GDM1 (cell line): ENCODE measurements around the gene FLT1.

ENCODE experiments used
- DNase-seq: peaks from one replicate; lab custom pipeline; 2025; lab: John Stamatoyannopoulos, UW

FLT1 gene

DNA sequence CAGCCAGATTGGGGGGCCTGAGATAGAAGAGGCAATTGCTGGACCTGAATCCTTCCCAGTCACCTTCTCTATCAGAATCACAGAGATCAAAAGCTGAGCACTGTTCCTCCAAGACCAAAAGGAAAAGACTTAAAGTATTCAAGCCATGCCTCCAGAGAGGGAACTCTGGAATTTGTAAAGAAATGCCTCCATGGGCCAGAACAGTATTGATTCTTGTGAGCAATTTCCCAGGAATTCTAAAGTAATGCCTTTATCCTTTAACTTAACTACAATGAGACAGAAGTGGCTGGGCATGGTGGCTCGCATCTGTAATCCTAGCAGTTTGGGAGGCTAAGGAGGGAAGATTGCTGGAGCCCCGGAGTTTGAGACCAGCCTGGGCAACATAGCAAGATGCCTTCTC is 148.8 kb downstream of the FLT1 start:
- no peak for DNase-seq

DNA sequence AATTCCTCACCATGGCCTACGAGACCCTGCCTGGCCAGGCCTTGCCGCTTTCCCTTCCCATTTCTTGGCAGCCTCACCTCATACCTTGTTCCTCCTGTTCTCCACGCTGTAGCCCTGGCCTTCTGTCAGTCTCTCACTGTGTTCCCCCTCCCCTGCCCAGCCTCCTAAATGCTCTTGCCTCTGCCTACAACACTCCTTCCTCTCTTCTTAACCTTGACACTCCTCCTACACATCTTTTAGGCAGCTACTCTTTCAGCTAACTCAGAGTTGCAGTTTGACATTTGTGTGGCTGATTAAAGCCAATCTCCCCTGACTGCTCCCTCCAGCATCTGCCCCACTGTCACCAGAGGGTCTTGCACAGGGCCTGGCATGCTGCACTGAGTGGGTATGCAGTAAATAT is 150.8 kb downstream of the FLT1 start:
- no peak for DNase-seq

DNA sequence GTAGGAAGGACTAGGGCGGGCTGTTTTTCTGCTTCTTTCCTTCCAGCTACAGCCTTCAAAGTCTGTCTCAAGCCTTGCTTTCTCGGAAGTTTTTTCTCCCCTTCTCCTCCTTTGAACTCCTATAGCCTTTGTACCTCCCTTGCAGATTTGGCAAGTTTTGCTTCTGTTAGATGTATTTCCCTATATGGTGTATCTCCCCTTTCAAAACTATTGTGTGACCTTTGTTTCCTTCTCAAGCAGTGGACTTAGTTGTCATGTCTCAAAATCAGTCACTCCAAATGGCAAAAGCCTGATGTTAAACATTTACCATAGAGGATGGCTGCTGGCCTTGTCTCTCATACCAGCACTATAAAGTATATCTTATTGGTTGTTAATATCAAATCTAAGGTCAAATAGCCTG is 152.7 kb downstream of the FLT1 start:
- DNase-seq, result no peak

DNA sequence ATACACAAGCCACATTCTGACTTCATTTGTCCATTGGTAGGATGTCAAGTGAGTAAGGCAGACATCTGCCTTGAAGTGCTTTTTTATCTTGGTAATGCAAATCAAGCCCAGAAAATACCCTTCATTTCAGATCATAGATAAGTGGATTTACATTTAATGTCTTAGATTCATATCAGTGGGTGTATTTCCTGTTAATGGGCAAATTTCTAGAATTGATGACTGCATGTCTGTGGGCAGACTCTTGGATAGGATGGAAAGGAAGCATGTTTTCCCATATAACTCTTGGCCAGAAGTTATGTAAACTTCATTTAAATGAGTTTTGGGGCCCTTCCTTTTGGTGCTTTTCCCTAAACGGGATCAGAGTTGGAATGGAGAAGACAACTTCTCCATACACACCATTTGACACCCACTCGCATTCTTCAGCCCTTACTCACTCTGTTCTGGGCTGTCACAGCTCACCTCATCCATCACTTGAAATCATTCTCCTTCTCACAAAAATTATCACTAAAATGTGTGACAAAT is 154.6 kb downstream of the FLT1 start:
- DNase-seq, result no peak

DNA sequence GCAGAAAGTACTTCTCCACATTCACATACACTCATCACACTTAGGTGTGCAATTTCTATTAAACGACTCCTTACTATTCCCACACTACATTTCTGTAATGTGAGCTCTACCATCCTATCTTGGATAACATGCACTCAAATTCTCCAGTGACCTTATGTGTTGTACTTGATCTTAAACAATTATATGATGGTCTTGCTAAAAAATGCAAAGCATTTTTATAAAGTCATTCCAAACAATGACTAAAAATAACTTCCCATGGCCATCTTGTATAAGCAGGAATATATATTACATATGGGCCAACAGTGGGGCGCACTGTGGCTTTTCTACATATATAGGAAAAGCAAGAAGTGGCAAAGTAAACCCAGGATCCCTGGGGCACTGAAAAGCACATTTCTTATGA is 155.5 kb downstream of the FLT1 start:
- no peak for DNase-seq

DNA sequence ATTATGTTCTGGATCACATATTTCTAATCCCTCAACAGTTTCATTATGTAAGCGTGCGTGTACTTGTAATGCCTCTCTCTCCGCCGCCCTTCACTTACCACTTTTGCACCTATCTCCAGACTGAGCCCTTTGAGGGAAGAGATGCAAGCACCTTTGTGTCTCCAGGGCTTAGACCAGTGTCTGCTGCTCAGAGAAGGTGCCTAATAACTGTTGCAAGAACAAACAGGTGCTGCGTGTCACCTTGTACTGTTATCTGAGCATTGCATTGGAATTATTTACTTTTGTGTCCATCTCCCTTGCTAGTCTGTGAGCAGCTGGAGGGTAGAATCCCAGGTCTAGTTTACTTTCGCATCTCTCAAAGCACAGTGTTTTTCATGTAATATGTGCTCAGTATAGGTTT is 156.2 kb downstream of the FLT1 start:
- no peak for DNase-seq

GRCh38 chr13:28338006-28338574 is 156.8 kb downstream of the FLT1 start:
- no peak for DNase-seq

DNA sequence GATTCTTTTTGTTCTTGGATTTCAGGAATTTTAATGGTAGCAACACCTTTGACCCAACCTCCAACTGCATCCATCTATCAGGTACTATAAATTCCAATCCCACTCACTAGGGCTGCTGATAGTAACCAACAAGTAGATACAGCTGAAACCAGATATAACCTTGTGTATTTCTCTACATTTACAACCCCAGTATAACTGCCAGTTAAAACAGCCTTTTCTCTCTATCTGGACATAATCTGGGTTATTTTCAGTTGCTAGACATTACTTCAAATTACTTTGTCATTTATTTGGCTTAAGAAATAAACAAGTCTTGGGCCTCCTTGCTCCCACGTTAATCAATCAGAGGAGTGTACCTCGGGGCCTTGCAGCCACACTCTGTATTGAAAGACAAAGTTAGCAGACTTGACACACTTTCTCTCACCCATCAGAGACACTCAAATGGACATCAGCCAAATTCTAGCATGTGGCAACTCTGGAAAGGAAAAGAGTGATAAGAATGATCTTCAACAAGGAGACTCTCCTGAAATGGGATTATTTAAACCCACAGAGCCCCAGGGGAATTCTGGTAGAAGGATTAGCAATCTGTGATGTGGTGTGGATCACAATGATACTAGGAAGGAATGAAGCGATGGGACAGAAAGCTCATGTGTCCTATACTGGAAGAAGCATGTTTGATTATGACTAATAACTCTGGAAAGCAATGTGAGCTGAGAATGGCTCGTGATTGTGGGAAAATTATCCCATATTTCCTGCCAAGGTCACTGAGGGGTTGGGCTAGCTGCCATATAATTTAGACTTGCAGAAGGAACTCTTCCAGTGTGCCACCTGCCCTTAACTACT is 157.5 kb downstream of the FLT1 start:
- DNase-seq, result no peak

- no peak for DNase-seq
Measured at GRCh38 chr13:28336193-28336657, 158.7 kb downstream of the FLT1 start.

- no peak for DNase-seq
Measured at GRCh38 chr13:28333204-28333881, 161.6 kb downstream of the FLT1 start.

- no peak for DNase-seq
Measured at GRCh38 chr13:28329395-28330158, 165.4 kb downstream of the FLT1 start.

DNA sequence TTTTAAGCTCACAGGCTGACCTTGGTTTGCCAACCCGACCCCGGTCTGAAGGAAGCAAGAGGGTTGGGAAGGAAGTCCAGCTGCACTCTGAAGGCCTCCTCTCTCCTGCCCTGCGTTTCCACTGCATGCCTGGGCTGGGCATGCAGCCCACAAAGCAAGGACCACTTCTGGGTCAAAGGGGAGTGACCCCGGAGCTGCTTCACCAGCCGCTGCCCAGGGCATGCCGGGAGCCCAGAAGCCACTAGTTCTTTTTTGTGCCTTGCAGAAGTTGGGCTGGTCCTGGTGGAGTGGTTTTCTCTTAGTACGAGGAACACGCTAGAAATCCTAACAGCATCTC is 166.7 kb downstream of the FLT1 start:
- no peak for DNase-seq

- DNase-seq, result no peak
Measured at GRCh38 chr13:28327373-28328270, 167.3 kb downstream of the FLT1 start.

DNA sequence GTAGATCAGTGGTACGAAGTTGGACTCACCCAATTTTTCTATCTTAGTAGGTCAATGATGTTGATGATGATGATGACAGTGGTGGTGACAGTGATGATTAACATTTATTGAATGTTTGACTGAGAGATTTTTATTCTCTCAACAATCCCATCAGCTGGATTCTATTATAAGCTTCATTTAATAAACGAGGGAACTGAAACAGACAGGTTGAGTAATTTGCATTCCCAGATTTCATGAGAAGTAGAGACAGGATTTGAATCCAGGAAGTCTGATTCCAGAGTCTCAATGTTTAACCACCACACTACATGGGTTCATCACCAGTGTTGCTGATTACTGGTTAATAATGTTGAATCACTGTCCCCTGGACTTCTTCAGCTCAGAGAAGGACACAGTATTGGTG is 168.9 kb downstream of the FLT1 start:
- DNase-seq, result no peak

GRCh38 chr13:28325022-28325421 is 169.9 kb downstream of the FLT1 start:
- no peak for DNase-seq

DNA sequence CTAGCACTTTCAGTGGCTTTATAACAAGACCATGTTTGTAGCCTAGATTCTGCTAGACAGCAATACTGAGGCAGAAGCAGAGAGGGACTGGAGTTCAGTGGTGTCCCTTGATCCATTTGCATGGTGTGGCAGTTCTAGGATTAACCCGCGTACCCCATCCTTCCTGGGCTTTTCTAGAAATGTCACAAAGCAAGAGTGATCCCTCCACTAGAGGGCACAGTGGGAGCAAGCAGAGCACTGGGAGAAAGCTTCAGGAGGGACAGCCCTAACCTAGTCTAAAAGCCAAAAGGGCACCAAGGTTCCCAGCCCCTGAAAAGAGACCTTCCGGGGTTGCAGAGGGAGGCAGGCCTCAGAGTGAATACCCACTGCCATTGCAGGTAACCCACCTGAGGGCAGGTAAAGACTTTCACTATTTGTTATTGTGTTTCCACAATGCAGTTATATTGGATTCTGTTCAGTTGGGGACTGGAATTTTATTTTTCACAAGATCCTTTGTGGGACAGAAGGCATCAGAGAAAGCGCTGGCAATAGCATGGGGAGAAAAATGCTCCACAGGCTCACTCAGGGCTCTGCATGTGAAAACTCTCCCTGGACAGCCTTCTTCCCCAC is 170.6 kb downstream of the FLT1 start:
- peak; percentile 62 for DNase-seq

GRCh38 chr13:28322256-28322905 is 172.5 kb downstream of the FLT1 start:
- no peak for DNase-seq

DNA sequence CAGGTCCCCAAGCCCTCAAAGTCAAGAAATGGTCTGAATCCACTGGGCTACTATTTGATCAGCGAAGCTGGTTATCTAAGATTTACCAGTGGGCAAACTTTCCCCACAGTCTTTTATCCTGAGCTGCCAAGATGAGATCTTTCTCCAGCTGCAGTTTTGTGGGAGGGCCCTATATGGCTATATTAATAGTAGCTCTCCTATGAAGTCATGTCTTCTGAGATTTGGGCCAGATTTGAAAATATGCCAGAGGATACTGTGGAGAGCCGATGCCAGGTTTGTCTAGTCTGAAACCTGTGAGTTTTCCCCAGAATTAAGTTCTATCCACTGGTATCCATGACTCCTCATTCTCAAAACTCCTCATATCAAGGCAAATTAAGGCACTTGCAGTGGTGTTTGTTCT is 173.2 kb downstream of the FLT1 start:
- DNase-seq, result no peak

GRCh38 chr13:28320884-28321574 is 173.9 kb downstream of the FLT1 start:
- DNase-seq, result no peak

DNA sequence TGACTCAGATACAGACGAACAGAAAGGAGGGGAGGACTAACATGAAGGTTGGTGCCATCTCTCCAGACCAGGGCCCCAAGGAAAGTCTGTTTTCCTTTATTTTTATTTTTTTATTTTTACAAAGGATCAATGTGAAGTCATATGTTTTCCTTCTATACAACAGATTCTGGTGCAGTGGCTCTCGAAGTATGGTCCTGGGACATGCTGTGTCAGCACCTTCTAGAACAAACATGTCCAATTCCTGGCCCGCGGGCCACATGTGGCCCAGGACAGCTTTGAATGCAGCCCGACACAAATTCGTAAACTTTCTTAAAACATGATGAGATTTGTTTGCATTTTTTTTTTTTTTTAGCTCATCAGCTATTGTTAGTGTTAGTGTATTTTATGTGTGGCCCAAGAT is 174.7 kb downstream of the FLT1 start:
- DNase-seq, result no peak
